AG04449 (cell line): ENCODE measurements around the gene SRD5A2.
A peak's percentile ranks its signal among the peaks of the same experiment; 100 is the strongest.

Source experiments
- CTCF ChIA-PET: fragments of 350-600 bp; formaldehyde crosslinking; extraction: SDS; loops from one replicate; lab custom pipeline; 2021; ENCODE audit warnings: antibody characterized with exemption; lab: Yijun Ruan, JAX
- POLR2A ChIA-PET: fragments of 400-600, 350-600 bp; formaldehyde crosslinking; extraction: SDS; loops from one replicate; lab custom pipeline; 2020; ENCODE audit warnings: antibody characterized with exemption, inconsistent platforms; lab: Yijun Ruan, JAX
- DNase-seq: peaks from one replicate; pipeline ENCODE4 v3.0.0-alpha.2; 2010; ENCODE audit warnings: low read depth, low spot score
- H3K4me3 ChIP-seq: 2 replicates; pipeline ENCODE4 v1.5.1; 2011; ENCODE audit warnings: low read depth, mild to moderate bottlenecking, control low read depth, low read length
- TF ChIP-seq, protein P1 (sequence below): IDR thresholded peaks from one replicate; pipeline ENCODE4 v1.5.1; 2011; ENCODE audit warnings: mild to moderate bottlenecking, moderate library complexity, low read length, control low read depth, inconsistent platforms; ENCODE audit not compliant: insufficient read depth; ENCODE audit errors: missing control alignments

The SRD5A2 gene

DNA sequence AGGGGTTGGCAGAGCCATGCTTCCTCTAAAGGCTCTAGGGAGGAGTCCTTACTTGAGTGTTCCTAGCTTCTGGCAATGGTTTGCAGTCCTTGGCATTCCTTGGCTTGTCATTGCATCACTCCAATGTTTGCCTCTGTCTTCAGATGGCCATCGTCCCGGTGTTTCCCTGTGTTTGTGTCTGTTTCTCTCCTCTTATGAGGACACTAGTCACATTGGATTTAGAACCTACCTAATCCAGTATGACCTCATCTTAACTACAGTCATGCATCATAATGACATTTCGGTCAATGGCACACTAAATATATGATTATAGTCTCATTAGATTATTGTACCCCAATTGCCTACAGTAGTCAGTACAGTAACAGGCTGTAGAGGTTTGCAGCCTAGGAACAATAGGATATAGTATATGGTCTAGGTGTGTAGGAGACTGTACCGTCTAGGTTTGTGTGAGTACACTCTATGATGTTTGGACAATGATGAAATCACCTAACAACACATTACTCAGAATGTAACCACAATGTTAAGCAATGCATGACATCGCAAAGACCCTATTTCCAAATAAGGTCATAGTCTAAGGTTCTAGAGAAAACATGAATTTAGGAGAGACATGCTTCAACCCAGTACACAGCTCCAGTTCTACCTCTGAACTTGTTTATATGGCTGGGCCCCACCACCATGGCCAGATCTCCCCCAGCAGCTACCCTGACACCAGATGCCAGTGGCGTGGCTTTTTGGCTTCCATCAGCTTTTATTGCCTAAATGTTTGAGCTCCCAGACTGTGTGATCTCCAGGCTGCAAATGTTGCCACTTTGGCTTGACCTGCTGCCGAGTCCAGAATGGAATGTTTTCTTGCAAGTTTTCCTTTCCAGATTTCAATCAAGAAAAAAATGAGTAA lies 22.1 kb downstream of the SRD5A2 start:
- CTCF ChIA-PET, result no interaction called here
- POLR2A ChIA-PET, result no interaction called here
- H3K4me3 ChIP-seq, result no peak overlapping the region
- TF ChIP-seq, protein P1, sequence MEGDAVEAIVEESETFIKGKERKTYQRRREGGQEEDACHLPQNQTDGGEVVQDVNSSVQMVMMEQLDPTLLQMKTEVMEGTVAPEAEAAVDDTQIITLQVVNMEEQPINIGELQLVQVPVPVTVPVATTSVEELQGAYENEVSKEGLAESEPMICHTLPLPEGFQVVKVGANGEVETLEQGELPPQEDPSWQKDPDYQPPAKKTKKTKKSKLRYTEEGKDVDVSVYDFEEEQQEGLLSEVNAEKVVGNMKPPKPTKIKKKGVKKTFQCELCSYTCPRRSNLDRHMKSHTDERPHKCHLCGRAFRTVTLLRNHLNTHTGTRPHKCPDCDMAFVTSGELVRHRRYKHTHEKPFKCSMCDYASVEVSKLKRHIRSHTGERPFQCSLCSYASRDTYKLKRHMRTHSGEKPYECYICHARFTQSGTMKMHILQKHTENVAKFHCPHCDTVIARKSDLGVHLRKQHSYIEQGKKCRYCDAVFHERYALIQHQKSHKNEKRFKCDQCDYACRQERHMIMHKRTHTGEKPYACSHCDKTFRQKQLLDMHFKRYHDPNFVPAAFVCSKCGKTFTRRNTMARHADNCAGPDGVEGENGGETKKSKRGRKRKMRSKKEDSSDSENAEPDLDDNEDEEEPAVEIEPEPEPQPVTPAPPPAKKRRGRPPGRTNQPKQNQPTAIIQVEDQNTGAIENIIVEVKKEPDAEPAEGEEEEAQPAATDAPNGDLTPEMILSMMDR, result no peak
- peak; percentile 2 for DNase-seq

DNA sequence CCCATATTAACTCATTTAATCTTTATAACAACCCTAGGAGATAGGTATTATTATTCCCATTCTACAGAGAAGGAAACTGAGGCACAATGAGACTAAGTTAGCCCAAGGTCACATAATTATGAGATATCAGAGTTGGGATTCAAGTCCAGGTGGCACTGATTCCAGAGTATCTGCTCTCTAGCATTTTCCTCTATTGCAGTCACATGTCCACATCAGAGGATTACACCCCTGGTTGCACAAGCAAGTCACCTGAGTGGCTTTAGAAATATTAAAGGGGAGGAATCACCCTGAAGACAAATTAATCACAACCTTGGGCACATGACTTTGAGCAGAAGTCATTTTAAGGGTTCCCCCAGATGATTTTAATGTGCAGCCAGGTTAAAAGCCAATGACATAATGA lies 23.8 kb downstream of the SRD5A2 start:
- ChIA-PET POLR2A (no interaction called here), CTCF (no interaction called here)
- DNase-seq, result no peak
- no peak overlapping the region for H3K4me3 ChIP-seq
- TF ChIP-seq, protein P1, result no peak

DNA sequence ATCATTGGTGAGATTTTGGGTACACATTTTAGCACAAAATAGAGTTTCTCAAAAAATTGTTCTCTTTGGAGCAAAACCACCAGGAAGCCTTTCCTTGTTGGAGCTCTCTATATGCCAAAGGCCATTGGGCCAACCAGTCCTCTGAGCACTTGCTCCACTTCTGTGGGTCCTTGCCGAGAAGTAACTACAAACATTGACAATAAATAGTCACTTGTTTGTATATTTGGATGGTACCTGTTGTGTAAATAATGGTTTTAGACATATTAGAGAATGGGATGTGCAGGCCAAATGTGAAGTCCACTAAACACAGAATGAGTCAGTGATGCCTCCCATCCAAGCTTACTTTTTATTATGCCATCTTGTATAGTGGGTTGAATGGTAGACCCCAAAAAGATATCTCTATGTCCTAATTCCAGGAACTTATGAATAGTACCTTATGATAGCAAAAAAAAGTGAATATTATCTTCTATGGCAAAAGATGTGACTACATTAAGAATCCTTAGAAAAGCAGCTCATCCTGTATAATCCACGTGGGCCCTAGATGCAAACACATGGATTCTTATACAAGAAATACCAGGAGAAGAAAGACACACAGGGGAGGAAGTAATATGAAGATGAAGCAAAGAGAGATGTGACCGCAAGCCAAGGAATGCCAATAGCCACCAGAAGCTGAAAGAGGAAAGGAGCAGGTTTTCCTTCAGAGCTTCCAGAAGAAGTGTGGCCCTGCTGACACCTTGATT lies 24.6 kb downstream of the SRD5A2 start:
- CTCF ChIA-PET, result interaction anchor here (1.1 kb wide), 1 partner anchor 26 kb away, joined by 3 read pairs; no protein-coding TSS in a partner anchor
- no peak for DNase-seq

DNA sequence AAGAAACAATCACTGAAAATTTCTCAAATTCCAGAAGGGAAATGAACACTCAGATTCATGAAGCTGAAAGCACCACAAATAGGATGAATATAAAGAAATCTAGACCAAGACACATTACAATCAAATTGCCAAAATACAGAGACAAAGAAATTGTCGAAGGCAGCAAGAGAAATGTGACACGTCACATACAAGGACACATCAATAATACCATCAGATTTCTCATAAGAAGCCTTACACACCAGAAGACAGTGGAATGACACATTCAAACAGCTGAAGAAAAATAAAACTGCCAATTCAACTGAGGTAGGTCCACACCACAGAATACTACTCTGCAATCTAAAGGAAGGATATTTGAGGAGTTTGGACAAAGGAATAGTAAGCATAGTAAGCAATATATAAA lies 27.4 kb downstream of the SRD5A2 start:
- H3K4me3 ChIP-seq, result no peak overlapping the region
- CTCF ChIA-PET, result no interaction called here
- no peak for DNase-seq

More for the DNA sequence above, 24.6 kb downstream of the SRD5A2 start:
- POLR2A ChIA-PET, result no interaction called here
- H3K4me3 ChIP-seq, result no peak overlapping the region
- TF ChIP-seq, protein P1, result no peak

DNA sequence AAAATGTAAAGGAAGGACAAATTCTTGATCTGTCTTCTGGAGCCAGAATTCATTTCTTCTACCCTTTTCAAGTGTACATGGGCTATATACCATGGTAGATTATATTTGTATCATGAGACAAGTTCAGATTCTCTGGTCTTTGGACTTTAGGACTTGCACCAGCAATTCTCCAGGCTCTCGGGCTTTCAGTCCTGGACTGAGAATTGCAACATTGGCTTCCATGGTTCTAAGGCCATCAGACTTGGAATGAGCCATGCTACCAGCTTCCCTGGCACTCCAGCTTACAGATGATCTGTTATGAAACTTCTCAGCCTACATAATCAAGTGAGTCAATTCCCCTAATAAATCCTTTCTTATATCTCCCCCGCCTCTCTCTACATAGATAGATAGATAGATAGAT lies 33.3 kb downstream of the SRD5A2 start:
- H3K4me3 ChIP-seq, result no peak overlapping the region
- TF ChIP-seq, protein P1, result no peak
- DNase-seq, result no peak
- POLR2A ChIA-PET, result no interaction called here
- CTCF ChIA-PET, result no interaction called here

More for the DNA sequence above, 27.4 kb downstream of the SRD5A2 start:
- POLR2A ChIA-PET, result no interaction called here
- TF ChIP-seq, protein P1, result no peak

DNA sequence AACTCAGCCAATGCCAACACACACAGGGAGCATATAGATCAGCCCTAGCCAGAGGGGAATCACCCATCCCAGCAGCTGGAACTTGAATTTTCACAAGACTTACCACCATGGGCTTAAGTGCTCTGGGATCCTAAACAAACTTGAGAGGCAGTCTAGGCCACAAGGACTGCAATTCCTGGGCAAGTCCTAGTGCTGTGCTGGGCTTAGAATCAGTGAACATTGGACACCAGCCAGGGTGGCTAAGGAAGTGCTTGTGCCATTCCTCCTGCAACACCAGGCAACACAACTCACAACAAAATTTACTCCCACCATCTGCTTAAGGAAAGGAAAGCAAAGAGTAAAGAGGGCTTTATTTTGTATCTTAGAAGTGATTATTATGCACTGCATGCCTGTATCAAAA lies 38.9 kb downstream of the SRD5A2 start:
- no peak for DNase-seq
- no peak overlapping the region for H3K4me3 ChIP-seq
- CTCF ChIA-PET, result interaction anchor here (1.3 kb wide), 1 partner anchor 18 kb away, joined by 3 read pairs; no protein-coding TSS in a partner anchor
- POLR2A ChIA-PET, result no interaction called here
- TF ChIP-seq, protein P1, result no peak
